GM12878 (cell line): ENCODE measurements around the gene SLC25A15. TPM values are rescaled to one million over a fixed set of nuclear protein-coding genes. Genes with fewer than 3 reads are reported as not detected.

Experiments
- ATAC-seq: fragments of 200-7000 bp; cut with Tn5 transposase; 3 replicates; pipeline ENCODE4 v1.9.1; 2020; ENCODE audit warnings: mild to moderate bottlenecking, moderate library complexity
- BruUV-seq: library from RNA; stranded (reverse); fragments of 400-500 nt; replicated peaks from 2 replicates; lab custom pipeline; 2021; lab: Mats Ljungman, UMichigan
- CTCF ChIA-PET: fragments of 300-600 bp; sonication (Branson Sonifier 250); formaldehyde crosslinking; extraction: SDS; loops from one replicate; lab custom pipeline; 2021; ENCODE audit warnings: inconsistent platforms; lab: Yijun Ruan, JAX
- POLR2A ChIA-PET: fragments of 350-600 bp; formaldehyde crosslinking; extraction: SDS; loops from one replicate; lab custom pipeline; 2021; ENCODE audit warnings: inconsistent platforms; lab: Charles Lee
- RAD21 ChIA-PET: fragments of 300-600 bp; sonication (Branson Sonifier 250); formaldehyde crosslinking; loops from one replicate; lab custom pipeline; 2023; ENCODE audit warnings: antibody characterized with exemption; ENCODE audit not compliant: unreplicated experiment; lab: Charles Lee
- SMC1A ChIA-PET: fragments of 300-600 bp; sonication (Branson Sonifier 250); formaldehyde crosslinking; loops from one replicate; lab custom pipeline; 2023; ENCODE audit not compliant: unreplicated experiment, uncharacterized antibody; lab: Charles Lee
- DNase-seq: peaks from one replicate; pipeline ENCODE4 v3.0.0-alpha.2; 2011; ENCODE audit warnings: low read depth, low spot score
- FAIRE-seq: peaks from 3 replicates; lab custom pipeline; 2011; peaks lifted over from hg19 to GRCh38; lab: Jason Lieb, UNC
- H2AFZ ChIP-seq: 2 replicates; pipeline ENCODE4 v1.6.0; 2011; ENCODE audit warnings: low read depth, low read length, control low read depth; ENCODE audit not compliant: control insufficient read depth
- H3K27ac ChIP-seq: 2 replicates; pipeline ENCODE4 v1.5.1; 2011; ENCODE audit warnings: control low read depth; ENCODE audit not compliant: control insufficient read depth, insufficient read depth
- H3K27me3 ChIP-seq, 2 experiments: replicated peaks in 1 of 2; 2 replicates each; pipeline versions ENCODE4 v1.6.0 to v1.6.1; 2011; ENCODE audit warnings: low read length in 1 of 2; ENCODE audit not compliant: control insufficient read depth in 2 of 2, insufficient read depth in 2 of 2
- H3K36me3 ChIP-seq, 2 experiments: 2 replicates each; pipeline ENCODE4 v1.5.1; 2011; ENCODE audit warnings: low read length in 1 of 2; ENCODE audit not compliant: control insufficient read depth in 2 of 2, insufficient read depth in 2 of 2
- H3K4me1 ChIP-seq: 2 replicates; pipeline ENCODE4 v1.6.1; 2011; ENCODE audit warnings: mild to moderate bottlenecking, low read length, moderate library complexity, mixed read lengths; ENCODE audit not compliant: control insufficient read depth, insufficient read depth
- H3K4me2 ChIP-seq: 2 replicates; pipeline ENCODE4 v1.6.0; 2011; ENCODE audit warnings: control low read depth; ENCODE audit not compliant: control insufficient read depth, insufficient read depth
- H3K4me3 ChIP-seq: fragments of 200-600 bp; sonication (generic); 2 replicates; pipeline ENCODE4 v1.5.1; 2016
- H3K79me2 ChIP-seq: 2 replicates; pipeline ENCODE4 v1.6.0; 2011; ENCODE audit warnings: low read length; ENCODE audit not compliant: control insufficient read depth, insufficient read depth
- H3K9ac ChIP-seq: 2 replicates; pipeline ENCODE4 v1.8.0; 2011; ENCODE audit warnings: low read length, control low read depth, mixed read lengths; ENCODE audit not compliant: control insufficient read depth, insufficient read depth
- H3K9me3 ChIP-seq: replicated peaks from 3 replicates; pipeline ENCODE4 v1.5.1; 2011; ENCODE audit warnings: mild to moderate bottlenecking, low read length; ENCODE audit not compliant: control insufficient read depth, insufficient read depth
- H4K20me1 ChIP-seq: 2 replicates; pipeline ENCODE4 v1.6.0; 2011; ENCODE audit not compliant: control insufficient read depth, insufficient read depth
- CEBPB ChIP-seq, 2 experiments: fragments of 150-350 bp in 1 of 2; IDR thresholded peaks; 2 replicates each; pipeline ENCODE4 v1.6.1; 2012 to 2014; ENCODE audit warnings: low read depth in 2 of 2, low read length in 2 of 2, borderline replicate concordance in 1 of 2, inconsistent platforms in 1 of 2
- CHD2 ChIP-seq: IDR thresholded peaks from 2 replicates; pipeline ENCODE4 v1.6.1; 2011; ENCODE audit warnings: low read depth, low read length, improper control_type of control experiment, borderline replicate concordance
- ESRRA ChIP-seq: IDR thresholded peaks from 2 replicates; pipeline ENCODE4 v1.6.1; 2012; ENCODE audit warnings: mild to moderate bottlenecking, low read length, improper control_type of control experiment
- EZH2 ChIP-seq: IDR thresholded peaks from 2 replicates; pipeline ENCODE4 v1.6.1; 2012; ENCODE audit warnings: low read depth, mild to moderate bottlenecking, control low read depth, inconsistent platforms, low read length, borderline replicate concordance; ENCODE audit not compliant: control insufficient read depth
- FOS ChIP-seq: IDR thresholded peaks from 3 replicates; pipeline ENCODE4 v1.6.1; 2011; ENCODE audit warnings: borderline replicate concordance; ENCODE audit not compliant: insufficient read length; ENCODE audit errors: extremely low read depth
- FOXK2 ChIP-seq: fragments of 450-650 bp; IDR thresholded peaks from 2 replicates; pipeline ENCODE4 v1.6.1; 2017; ENCODE audit warnings: mild to moderate bottlenecking, moderate library complexity
- HCFC1 ChIP-seq: fragments of 150-350 bp; IDR thresholded peaks from 2 replicates; pipeline ENCODE4 v1.6.1; 2014; ENCODE audit warnings: low read length
- JUNB ChIP-seq: IDR thresholded peaks from 2 replicates; pipeline ENCODE4 v1.6.1; 2016; ENCODE audit warnings: antibody characterized with exemption, mild to moderate bottlenecking
- NFXL1 ChIP-seq: fragments of 450-650 bp; IDR thresholded peaks from 2 replicates; pipeline ENCODE4 v1.6.1; 2017; ENCODE audit warnings: antibody characterized with exemption, mild to moderate bottlenecking, borderline replicate concordance
- PKNOX1 ChIP-seq: fragments of 450-650 bp; IDR thresholded peaks from 2 replicates; pipeline ENCODE4 v1.6.1; 2016; ENCODE audit warnings: mild to moderate bottlenecking
- PML ChIP-seq: IDR thresholded peaks from 2 replicates; pipeline ENCODE4 v1.6.1; 2012; ENCODE audit warnings: low read length, inconsistent platforms
- POLR2A ChIP-seq: IDR thresholded peaks from 2 replicates; pipeline ENCODE4 v1.6.1; 2011; ENCODE audit warnings: low read depth, mild to moderate bottlenecking, low read length
- RAD21 ChIP-seq: IDR thresholded peaks from 2 replicates; pipeline ENCODE4 v1.6.1; 2011; ENCODE audit warnings: mild to moderate bottlenecking, low read depth, low read length, moderate library complexity; ENCODE audit not compliant: insufficient read depth
- RBBP5 ChIP-seq: fragments of 200-600 bp; sonication (generic); conservative IDR thresholded peaks from 2 replicates; pipeline ENCODE4 v1.6.1; 2016
- RCOR1 ChIP-seq: conservative IDR thresholded peaks from 2 replicates; pipeline ENCODE4 v1.6.1; 2012; ENCODE audit warnings: low read depth, low read length, improper control_type of control experiment
- YBX1 ChIP-seq: fragments of 450-650 bp; IDR thresholded peaks from 2 replicates; pipeline ENCODE4 v1.6.1; 2016; ENCODE audit warnings: antibody characterized with exemption
- ZNF687 ChIP-seq: fragments of 450-650 bp; IDR thresholded peaks from 2 replicates; pipeline ENCODE4 v1.6.1; 2017; ENCODE audit warnings: mild to moderate bottlenecking, moderate library complexity
- WGBS: methylation state at CpG from one replicate; pipeline ENCODE4 v1.1.6; 2016; ENCODE audit warnings: low lambda C conversion rate; ENCODE audit not compliant: insufficient replicate concordance, insufficient coverage; ENCODE audit errors: missing lambda C conversion rate; 5-methylcytosine and 5-hydroxymethylcytosine counted together
- in situ Hi-C: fragments of 300-500 bp; cut with MboI; formaldehyde crosslinking; loops from 9 replicates; pipeline ENCODE4 v1.14.3; 2018; ENCODE audit warnings: mixed read lengths
- intact Hi-C: fragments of 100-400 bp; cut with micrococcal nuclease; formaldehyde crosslinking; loops from one replicate; pipeline ENCODE4 v1.14.2; 2022; ENCODE audit not compliant: unreplicated experiment
- polyA plus RNA-seq, 11 experiments: library from polyadenylated mRNA; depleted of rRNA in 4 of 11; unstranded in 6 of 11; stranded (reverse) in 5 of 11; fragments of >200 nt; fragmentation: Nextera tagmentation in 4 of 11; fragmentation: Illumina TruSeq in 1 of 11; extraction: Ambion mirVana in 4 of 11; extraction: Trizol in 1 of 11; gene quantifications; 1 replicate in 1 of 11; 2 replicates in 10 of 11; pipeline versions ENCODE4 v1.2.1 to v1.2.3, GENCODE V29; 2011 to 2016; ENCODE audit warnings: inconsistent platforms in 2 of 11, missing spikeins in 2 of 11, low read depth in 1 of 11
- total RNA-seq, 4 experiments: library from RNA; depleted of rRNA in 3 of 4; stranded (reverse); fragments of >200 nt in 3 of 4; fragmentation: Illumina TruSeq in 1 of 4; extraction: Trizol in 1 of 4; gene quantifications; 2 replicates each; pipeline versions ENCODE4 v1.2.1 to v1.2.3, GENCODE V29; 2013 to 2021
- TF ChIP-seq, protein P1 (sequence below): fragments of 450-650 bp; IDR thresholded peaks from 2 replicates; pipeline ENCODE4 v1.6.1; 2017; ENCODE audit warnings: borderline replicate concordance

Gene SLC25A15
- total and polyA plus RNA-seq, 10 of the 15 experiments (the other 5 are each of a cell fraction or from before 2014, with no cell fraction given) = 2.7 to 20.6 (median 15.0) TPM

DNA sequence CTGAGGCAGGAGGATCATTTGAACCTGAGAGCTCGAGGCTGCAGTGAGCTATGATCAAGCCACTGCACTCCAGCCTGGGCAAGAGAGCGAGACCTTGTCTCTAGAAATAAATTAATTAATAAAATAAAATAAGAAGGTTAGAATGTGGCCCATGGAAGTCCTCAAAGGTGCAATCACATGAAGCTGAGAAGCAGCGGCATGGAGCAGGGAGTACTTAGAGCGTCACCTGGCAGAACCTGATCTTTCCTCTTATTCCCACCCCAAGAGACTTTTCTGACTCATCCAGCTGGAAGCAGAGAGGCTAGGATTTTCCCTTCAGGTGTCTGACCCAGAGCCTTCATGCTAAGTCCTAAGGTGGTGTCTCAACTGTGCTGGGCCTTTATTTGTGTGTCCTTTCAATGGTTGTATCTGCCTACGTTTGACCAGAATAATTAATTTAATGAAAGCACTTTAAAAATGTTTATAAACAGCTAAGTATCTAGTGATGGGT lies 9.6 kb upstream of the SLC25A15 start:
- SMC1A ChIA-PET = interaction anchor here (0.6 to 1.6 kb wide), 4 partner anchors 10 to 212 kb away, joined by 3 to 5 read pairs (median 3); partner anchors contain the start of gene SLC25A15
- H3K4me1 ChIP-seq = peaks cover 11% of the 10 kb centered on the region

More for the DNA sequence above, 9.6 kb upstream of the SLC25A15 start:
- ChIA-PET POLR2A (interaction anchor here (0.7 kb wide), 1 partner anchor 347 kb away, joined by 4 read pairs; no protein-coding TSS in a partner anchor), RAD21 (interaction anchor here (0.7 kb wide), 1 partner anchor 141 kb away, joined by 4 read pairs; no protein-coding TSS in a partner anchor), CTCF (interaction anchor here (0.7 to 4.5 kb wide), 9 partner anchors 12 to 711 kb away, joined by 3 to 28 read pairs (median 4); no protein-coding TSS in a partner anchor)
- DNase-seq = no peak
- no peak overlapping the region for H2AFZ ChIP-seq
- FAIRE-seq = no peak
- no peaks in the 10 kb centered on the region for H3K79me2 ChIP-seq
- no peak overlapping the region for H3K4me2 ChIP-seq
- no peak overlapping the region for H3K9ac ChIP-seq
- no TSS peak for BruUV-seq
- H3K27ac ChIP-seq = no peak overlapping the region
- no peaks in the 10 kb centered on the region for H4K20me1 ChIP-seq
- H3K4me3 ChIP-seq = no peak overlapping the region
- TF ChIP-seq ESRRA = no peak
- no peak for TF ChIP-seq JUNB
- no peak for TF ChIP-seq FOS
- no peak for TF ChIP-seq RBBP5
- no peak for TF ChIP-seq PKNOX1
- no peak for TF ChIP-seq FOXK2
- no peak for TF ChIP-seq CEBPB (IDR thresholded peaks at IDR 0.05; ENCODE audit: borderline replicate concordance in 1 of 2, low read depth in 2 of 2, low read length in 2 of 2)
- no peak for TF ChIP-seq PML
- no peak for TF ChIP-seq HCFC1
- TF ChIP-seq EZH2 = no peak
- TF ChIP-seq, protein P1, sequence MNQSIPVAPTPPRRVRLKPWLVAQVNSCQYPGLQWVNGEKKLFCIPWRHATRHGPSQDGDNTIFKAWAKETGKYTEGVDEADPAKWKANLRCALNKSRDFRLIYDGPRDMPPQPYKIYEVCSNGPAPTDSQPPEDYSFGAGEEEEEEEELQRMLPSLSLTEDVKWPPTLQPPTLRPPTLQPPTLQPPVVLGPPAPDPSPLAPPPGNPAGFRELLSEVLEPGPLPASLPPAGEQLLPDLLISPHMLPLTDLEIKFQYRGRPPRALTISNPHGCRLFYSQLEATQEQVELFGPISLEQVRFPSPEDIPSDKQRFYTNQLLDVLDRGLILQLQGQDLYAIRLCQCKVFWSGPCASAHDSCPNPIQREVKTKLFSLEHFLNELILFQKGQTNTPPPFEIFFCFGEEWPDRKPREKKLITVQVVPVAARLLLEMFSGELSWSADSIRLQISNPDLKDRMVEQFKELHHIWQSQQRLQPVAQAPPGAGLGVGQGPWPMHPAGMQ = no peak
- no peak for TF ChIP-seq CHD2
- TF ChIP-seq RCOR1 = no peak
- TF ChIP-seq POLR2A = no peak
- no peak for TF ChIP-seq ZNF687
- TF ChIP-seq RAD21 = no peak
- no peak for TF ChIP-seq YBX1
- TF ChIP-seq NFXL1 = no peak
- H3K27me3 ChIP-seq = no peaks in the 10 kb centered on the region
- intact Hi-C loops (loop anchor here (5.0 to 10.0 kb wide), 7 partner anchors 37 to 1093 kb away; partner anchors contain the start of gene FOXO1), in situ Hi-C loops (loop anchor here (5.0 kb wide), 1 partner anchor 718 kb away; no protein-coding TSS in a partner anchor)
- no peaks in the 10 kb centered on the region for H3K9me3 ChIP-seq
- WGBS = 73% methylated on average over 5 of the region's 5 CpGs
- H3K36me3 ChIP-seq = no peaks in the 10 kb centered on the region
- ATAC-seq = no peak
